PC-9 (cell line): Measurements from ENCODE around the gene RAB28. TPM values are rescaled to one million over a fixed set of nuclear protein-coding genes. Genes with fewer than 3 reads are reported as not detected.

Experiments used
- BruUV-seq: library from RNA; stranded (reverse); fragments of 400-500 nt; replicated peaks from 2 replicates; lab custom pipeline; 2021; lab: Mats Ljungman, UMichigan
- CTCF ChIA-PET: fragments of 300-600 bp; sonication (Branson Sonifier 250); formaldehyde crosslinking; loops from one replicate; lab custom pipeline; 2022; ENCODE audit warnings: antibody characterized with exemption; lab: Charles Lee
- POLR2A ChIA-PET: fragments of 300-600 bp; sonication (Branson Sonifier 250); formaldehyde crosslinking; loops from one replicate; lab custom pipeline; 2022; ENCODE audit warnings: antibody characterized with exemption; ENCODE audit not compliant: unreplicated experiment; lab: Charles Lee
- DNase-seq, 2 experiments: peaks; one replicate each; pipeline versions ENCODE4 v3.0.0 to v3.0.0-alpha.2; 2015 to 2022; ENCODE audit warnings: mixed read lengths in 1 of 2
- H2AFZ ChIP-seq: fragments of 200-600 bp; sonication (generic); 2 replicates; pipeline ENCODE4 v1.8.1; 2017; ENCODE audit warnings: antibody characterized with exemption
- H3F3A ChIP-seq: fragments of 200-600 bp; sonication (generic); 2 replicates; pipeline ENCODE4 v1.8.1; 2017; ENCODE audit warnings: antibody characterized with exemption, mild to moderate bottlenecking, low read depth; ENCODE audit not compliant: insufficient read depth
- H3K27ac ChIP-seq: fragments of 200-600 bp; sonication (generic); 2 replicates; pipeline ENCODE4 v1.6.1; 2016; ENCODE audit warnings: mixed run types
- H3K27me3 ChIP-seq: fragments of 200-600 bp; sonication (generic); 2 replicates; pipeline ENCODE4 v1.6.1; 2016; ENCODE audit warnings: low read depth, mixed run types; ENCODE audit not compliant: insufficient read depth
- H3K36me3 ChIP-seq: fragments of 200-600 bp; sonication (generic); 2 replicates; pipeline ENCODE4 v1.6.1; 2016; ENCODE audit warnings: low read depth, mixed run types
- H3K4me1 ChIP-seq: fragments of 200-600 bp; sonication (generic); replicated peaks from 2 replicates; pipeline ENCODE4 v1.6.1; 2016; ENCODE audit warnings: mixed run types; ENCODE audit not compliant: insufficient read depth
- H3K4me2 ChIP-seq: fragments of 200-600 bp; sonication (generic); 2 replicates; pipeline ENCODE4 v1.6.1; 2017; ENCODE audit warnings: mixed run types
- H3K4me3 ChIP-seq: fragments of 200-600 bp; sonication (generic); 2 replicates; pipeline ENCODE4 v1.6.1; 2016; ENCODE audit warnings: mixed run types
- H3K79me2 ChIP-seq: fragments of 200-600 bp; sonication (generic); 2 replicates; pipeline ENCODE4 v1.6.1; 2017; ENCODE audit warnings: low read depth, mixed run types
- H3K9me2 ChIP-seq: fragments of 200-600 bp; sonication (generic); 2 replicates; pipeline ENCODE4 v1.8.1; 2017; ENCODE audit warnings: mild to moderate bottlenecking; ENCODE audit not compliant: insufficient read depth
- H3K9me3 ChIP-seq: fragments of 200-600 bp; sonication (generic); 2 replicates; pipeline ENCODE4 v1.8.1; 2016; ENCODE audit warnings: low read depth; ENCODE audit not compliant: insufficient read depth
- H4K20me1 ChIP-seq: fragments of 200-600 bp; sonication (generic); 2 replicates; pipeline ENCODE4 v1.8.1; 2017; ENCODE audit not compliant: insufficient read depth
- EZH2 ChIP-seq: fragments of 200-600 bp; sonication (generic); IDR thresholded peaks from 2 replicates; pipeline ENCODE4 v1.8.0; 2017; ENCODE audit warnings: antibody characterized with exemption, low read depth
- intact Hi-C: fragments of 100-400 bp; cut with micrococcal nuclease; formaldehyde crosslinking; loops from one replicate; pipeline ENCODE4 v1.10.0; 2022; ENCODE audit not compliant: unreplicated experiment
- total RNA-seq: library from RNA; stranded (reverse); gene quantifications from 2 replicates; pipeline ENCODE4 v1.2.3, GENCODE V29; 2021
- TF ChIP-seq, protein P1 (sequence below): fragments of 200-600 bp; sonication (generic); conservative IDR thresholded peaks from 2 replicates; pipeline ENCODE4 v1.6.1; 2017; ENCODE audit warnings: mixed run types, antibody characterized with exemption, mild to moderate bottlenecking, moderate library complexity

Gene RAB28
- total RNA-seq, 1 experiment from 2014 or later = 17.5 TPM

DNA sequence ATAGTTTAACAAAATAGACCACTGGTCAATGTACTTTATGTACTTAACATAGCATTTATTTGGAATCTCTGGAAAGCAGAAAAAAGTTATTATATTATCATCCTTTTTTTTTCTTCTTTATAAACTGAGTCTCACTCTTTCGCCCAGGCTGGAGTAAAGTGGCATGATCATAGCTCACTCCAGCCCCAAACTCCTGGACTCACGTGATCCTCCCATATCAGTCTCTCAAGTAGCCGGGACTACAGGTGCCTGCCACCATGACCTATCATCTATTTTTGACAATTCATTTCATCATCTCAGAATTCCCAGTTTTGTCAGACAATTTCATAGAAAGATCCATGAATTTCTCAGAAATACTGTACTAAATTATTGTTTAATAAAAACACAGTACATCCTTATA lies 12.7 kb downstream of the RAB28 start:
- BruUV-seq = no TSS peak
- POLR2A ChIA-PET = interaction anchor here (0.6 kb wide), 1 partner anchor 21 kb away, joined by 4 read pairs; no protein-coding TSS in a partner anchor

GRCh38 chr4:13470379-13470778 lies 13.8 kb downstream of the RAB28 start:
- H3K79me2 ChIP-seq = 0 out of 2 replicates have a peak, but pooled peaks cover 4% of the 10 kb centered on the region
- H3F3A ChIP-seq = no peaks in the 10 kb centered on the region
- H3K9me2 ChIP-seq = no peaks in the 10 kb centered on the region
- no peak overlapping the region for H3K27ac ChIP-seq
- H4K20me1 ChIP-seq = no peaks in the 10 kb centered on the region
- intact Hi-C loops = no loop called here
- no peak overlapping the region for H3K4me2 ChIP-seq
- TF ChIP-seq EZH2 = no peak
- TF ChIP-seq, protein P1, sequence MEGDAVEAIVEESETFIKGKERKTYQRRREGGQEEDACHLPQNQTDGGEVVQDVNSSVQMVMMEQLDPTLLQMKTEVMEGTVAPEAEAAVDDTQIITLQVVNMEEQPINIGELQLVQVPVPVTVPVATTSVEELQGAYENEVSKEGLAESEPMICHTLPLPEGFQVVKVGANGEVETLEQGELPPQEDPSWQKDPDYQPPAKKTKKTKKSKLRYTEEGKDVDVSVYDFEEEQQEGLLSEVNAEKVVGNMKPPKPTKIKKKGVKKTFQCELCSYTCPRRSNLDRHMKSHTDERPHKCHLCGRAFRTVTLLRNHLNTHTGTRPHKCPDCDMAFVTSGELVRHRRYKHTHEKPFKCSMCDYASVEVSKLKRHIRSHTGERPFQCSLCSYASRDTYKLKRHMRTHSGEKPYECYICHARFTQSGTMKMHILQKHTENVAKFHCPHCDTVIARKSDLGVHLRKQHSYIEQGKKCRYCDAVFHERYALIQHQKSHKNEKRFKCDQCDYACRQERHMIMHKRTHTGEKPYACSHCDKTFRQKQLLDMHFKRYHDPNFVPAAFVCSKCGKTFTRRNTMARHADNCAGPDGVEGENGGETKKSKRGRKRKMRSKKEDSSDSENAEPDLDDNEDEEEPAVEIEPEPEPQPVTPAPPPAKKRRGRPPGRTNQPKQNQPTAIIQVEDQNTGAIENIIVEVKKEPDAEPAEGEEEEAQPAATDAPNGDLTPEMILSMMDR = no peak
- H2AFZ ChIP-seq = no peak overlapping the region
- no peaks in the 10 kb centered on the region for H3K4me1 ChIP-seq
- 0 out of 2 replicates have a peak, but pooled peaks cover 2% of the 10 kb centered on the region for H3K9me3 ChIP-seq
- CTCF ChIA-PET = no interaction called here
- no peaks in the 10 kb centered on the region for H3K27me3 ChIP-seq
- POLR2A ChIA-PET = no interaction called here
- H3K36me3 ChIP-seq = 0 out of 2 replicates have a peak, but pooled peaks cover 6% of the 10 kb centered on the region
- DNase-seq = no peak
- no peak overlapping the region for H3K4me3 ChIP-seq
- BruUV-seq = no TSS peak

More for the DNA sequence above, 12.7 kb downstream of the RAB28 start:
- H3K27ac ChIP-seq = no peak overlapping the region
- H3K9me3 ChIP-seq = 0 out of 2 replicates have a peak, but pooled peaks cover 2% of the 10 kb centered on the region
- no peak for DNase-seq
- H3K4me1 ChIP-seq = no peaks in the 10 kb centered on the region
- H4K20me1 ChIP-seq = no peaks in the 10 kb centered on the region
- no peak overlapping the region for H3K4me2 ChIP-seq
- H3K79me2 ChIP-seq = no peaks in the 10 kb centered on the region
- no peak overlapping the region for H2AFZ ChIP-seq
- no peak overlapping the region for H3K4me3 ChIP-seq
- intact Hi-C loops = no loop called here
- H3K36me3 ChIP-seq = 0 out of 2 replicates have a peak, but pooled peaks cover under 1% of the 10 kb centered on the region
- CTCF ChIA-PET = no interaction called here
- H3F3A ChIP-seq = no peaks in the 10 kb centered on the region
- TF ChIP-seq, protein P1 = no peak
- no peak for TF ChIP-seq EZH2
- no peaks in the 10 kb centered on the region for H3K9me2 ChIP-seq
- no peaks in the 10 kb centered on the region for H3K27me3 ChIP-seq

DNA sequence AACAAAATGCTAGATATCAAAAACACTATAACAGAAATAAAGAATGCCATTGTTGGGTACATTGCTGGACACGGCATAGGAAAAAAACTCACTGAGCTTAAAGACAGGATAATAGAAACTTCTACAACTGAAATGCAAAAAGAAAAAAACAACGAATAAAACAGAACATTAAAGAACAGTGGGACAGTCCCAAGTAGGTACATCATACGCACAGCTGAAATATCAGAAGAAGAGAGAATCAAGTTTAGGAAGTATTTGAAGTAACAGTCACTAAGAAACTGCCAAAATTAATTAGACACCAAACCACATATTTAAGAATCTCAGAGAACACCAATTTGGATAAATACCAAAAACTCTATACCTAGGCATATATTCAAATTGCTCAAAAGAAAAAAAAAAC lies 19.2 kb downstream of the RAB28 start:
- ChIA-PET CTCF (no interaction called here), POLR2A (no interaction called here)
- Histone ChIP-seq H3K4me3 (no peak overlapping the region), H3F3A (no peaks in the 10 kb centered on the region), H3K9me3 (no peaks in the 10 kb centered on the region), H3K4me1 (no peaks in the 10 kb centered on the region), H4K20me1 (no peaks in the 10 kb centered on the region; the same call in 1 of the 2 replicates), H3K79me2 (0 out of 2 replicates have a peak, but pooled peaks cover 4% of the 10 kb centered on the region), H3K4me2 (no peak overlapping the region), H3K27ac (no peak overlapping the region), H2AFZ (no peak overlapping the region), H3K27me3 (no peaks in the 10 kb centered on the region), H3K9me2 (no peaks in the 10 kb centered on the region), H3K36me3 (0 out of 2 replicates have a peak, but pooled peaks cover 6% of the 10 kb centered on the region)
- TF ChIP-seq, protein P1 = no peak
- no peak for TF ChIP-seq EZH2
- intact Hi-C loops = no loop called here
- no TSS peak for BruUV-seq
- no peak for DNase-seq
